SK-N-SH (cell line): Measurements from ENCODE around the gene ARID3A. TPM values are rescaled to one million over a fixed set of nuclear protein-coding genes. Genes with fewer than 3 reads are reported as not detected.

Source experiments
- CTCF ChIA-PET: fragments of 300-600, 350-600 bp; formaldehyde crosslinking; extraction: SDS; loops from one replicate; lab custom pipeline; 2021; lab: Yijun Ruan, JAX
- POLR2A ChIA-PET: fragments of 350-600 bp; sonication (Branson Sonifier 250); formaldehyde crosslinking; extraction: SDS; loops from one replicate; lab custom pipeline; 2020; ENCODE audit warnings: antibody characterized with exemption, inconsistent platforms; lab: Yijun Ruan, JAX
- DNase-seq: peaks from one replicate; pipeline ENCODE4 v3.0.0; 2012
- H2AFZ ChIP-seq: fragments of 200-600 bp; sonication (generic); 2 replicates; pipeline ENCODE4 v1.8.1; 2016; ENCODE audit warnings: antibody characterized with exemption, mild to moderate bottlenecking, low read depth
- H3F3A ChIP-seq: fragments of 200-600 bp; sonication (generic); replicated peaks from 2 replicates; pipeline ENCODE3; 2016; ENCODE audit warnings: antibody characterized with exemption, mild to moderate bottlenecking; ENCODE audit not compliant: insufficient read depth
- H3K27ac ChIP-seq, 2 experiments: fragments of 200-500 bp in 1 of 2; fragments of 200-600 bp in 1 of 2; sonication (Bioruptor generic) in 1 of 2; sonication (generic), shearing (Covaris generic) in 1 of 2; 2 replicates each; pipeline versions ENCODE4 v1.5.1 to v1.6.1; 2014 to 2016; ENCODE audit warnings: low read depth in 2 of 2, inconsistent platforms in 1 of 2, low read length in 1 of 2, mild to moderate bottlenecking in 1 of 2, mixed read lengths in 1 of 2
- H3K27me3 ChIP-seq: fragments of 200-600 bp; sonication (generic), shearing (Covaris generic); 2 replicates; pipeline ENCODE4 v1.6.1; 2016; ENCODE audit warnings: mixed run types; ENCODE audit not compliant: insufficient read depth
- H3K36me3 ChIP-seq, 2 experiments: fragments of 200-500 bp in 1 of 2; fragments of 200-600 bp in 1 of 2; sonication (Bioruptor generic) in 1 of 2; sonication (generic) in 1 of 2; replicated peaks in 1 of 2; 2 replicates each; pipeline versions ENCODE3 to v1.5.1; 2014 to 2016; ENCODE audit warnings: low read length in 1 of 2, mild to moderate bottlenecking in 1 of 2; ENCODE audit not compliant: insufficient read depth in 2 of 2, control insufficient read depth in 1 of 2
- H3K4me1 ChIP-seq, 2 experiments: fragments of 200-500 bp in 1 of 2; fragments of 200-600 bp in 1 of 2; sonication (Bioruptor generic) in 1 of 2; sonication (generic), shearing (Covaris generic) in 1 of 2; 2 replicates each; pipeline versions ENCODE4 v1.5.1 to v1.6.1; 2014 to 2016; ENCODE audit warnings: low read depth in 1 of 2, low read length in 1 of 2, mixed run types in 1 of 2; ENCODE audit not compliant: insufficient read depth in 2 of 2, control insufficient read depth in 1 of 2
- H3K4me2 ChIP-seq: fragments of 200-600 bp; sonication (generic), shearing (Covaris generic); 2 replicates; pipeline ENCODE4 v1.6.1; 2017; ENCODE audit warnings: mixed run types
- H3K4me3 ChIP-seq, 2 experiments: fragments of 200-500 bp in 1 of 2; fragments of 200-600 bp in 1 of 2; sonication (Bioruptor generic) in 1 of 2; sonication (generic), shearing (Covaris generic) in 1 of 2; 2 replicates each; pipeline versions ENCODE4 v1.5.1 to v1.8.1; 2014 to 2016; ENCODE audit warnings: low read depth in 2 of 2, inconsistent platforms in 1 of 2, low read length in 1 of 2, mild to moderate bottlenecking in 1 of 2, mixed read lengths in 1 of 2, moderate library complexity in 1 of 2
- H3K79me2 ChIP-seq: fragments of 200-600 bp; sonication (generic); 2 replicates; pipeline ENCODE4 v1.8.1; 2017; ENCODE audit warnings: mild to moderate bottlenecking; ENCODE audit not compliant: insufficient read depth
- H3K9ac ChIP-seq: fragments of 200-600 bp; sonication (generic); 2 replicates; pipeline ENCODE4 v1.6.1; 2017; ENCODE audit warnings: mixed run types
- H3K9me2 ChIP-seq: fragments of 200-600 bp; sonication (generic); 2 replicates; pipeline ENCODE4 v1.6.1; 2017; ENCODE audit warnings: mixed run types
- H3K9me3 ChIP-seq: fragments of 200-600 bp; sonication (generic); 2 replicates; pipeline ENCODE4 v1.6.1; 2017; ENCODE audit warnings: mixed run types, mild to moderate bottlenecking, moderate library complexity
- H4K20me1 ChIP-seq: fragments of 200-600 bp; sonication (generic); 2 replicates; pipeline ENCODE4 v1.6.1; 2017; ENCODE audit warnings: mild to moderate bottlenecking, mixed run types; ENCODE audit not compliant: insufficient read depth
- ELF1 ChIP-seq: IDR thresholded peaks from 2 replicates; pipeline ENCODE4 v1.4.0; 2012
- EP300 ChIP-seq, 2 experiments: IDR thresholded peaks; 2 replicates each; pipeline versions ENCODE4 v1.4.0 to v1.6.1; 2012; ENCODE audit warnings: borderline replicate concordance in 1 of 2, low read depth in 1 of 2, low read length in 1 of 2
- FOSL2 ChIP-seq: IDR thresholded peaks from 2 replicates; pipeline ENCODE4 v1.4.0; 2012; ENCODE audit warnings: low read depth, mild to moderate bottlenecking, moderate library complexity, borderline replicate concordance
- GABPA ChIP-seq: IDR thresholded peaks from 2 replicates; pipeline ENCODE4 v1.4.0; 2012; ENCODE audit warnings: low read depth, mild to moderate bottlenecking
- MEF2A ChIP-seq: IDR thresholded peaks from 2 replicates; pipeline ENCODE4 v1.4.0; 2012; ENCODE audit warnings: low read depth, borderline replicate concordance
- MXI1 ChIP-seq: IDR thresholded peaks from 2 replicates; pipeline ENCODE4 v1.6.1; 2012; ENCODE audit warnings: mild to moderate bottlenecking, low read depth, low read length, improper control_type of control experiment
- NFIC ChIP-seq: IDR thresholded peaks from 2 replicates; pipeline ENCODE4 v1.4.0; 2012; ENCODE audit warnings: borderline replicate concordance
- NRF1 ChIP-seq: IDR thresholded peaks from 2 replicates; pipeline ENCODE4 v1.6.1; 2012; ENCODE audit warnings: low read depth, mild to moderate bottlenecking, low read length
- PBX3 ChIP-seq: IDR thresholded peaks from 2 replicates; pipeline ENCODE4; 2012
- POLR2AphosphoS5 ChIP-seq: IDR thresholded peaks from 2 replicates; pipeline ENCODE4 v1.6.1; 2012; ENCODE audit warnings: low read depth, low read length
- RCOR1 ChIP-seq: fragments of 150-350 bp; IDR thresholded peaks from 2 replicates; pipeline ENCODE4 v1.6.1; 2017; ENCODE audit warnings: antibody characterized with exemption, low read length
- REST ChIP-seq: IDR thresholded peaks from 2 replicates; pipeline ENCODE4 v1.6.1; 2012; ENCODE audit warnings: mild to moderate bottlenecking, low read depth, low read length, moderate library complexity
- SIN3A ChIP-seq: IDR thresholded peaks from 2 replicates; pipeline ENCODE4 v1.6.1; 2012; ENCODE audit warnings: low read depth, mild to moderate bottlenecking, low read length, moderate library complexity, borderline replicate concordance
- SMC3 ChIP-seq: IDR thresholded peaks from 2 replicates; pipeline ENCODE4 v1.6.1; 2012; ENCODE audit warnings: low read depth, low read length, improper control_type of control experiment
- TAF1 ChIP-seq: IDR thresholded peaks from 2 replicates; pipeline ENCODE4 v1.6.1; 2012; ENCODE audit warnings: low read depth, mild to moderate bottlenecking, low read length, moderate library complexity, borderline replicate concordance
- TCF12 ChIP-seq: IDR thresholded peaks from 2 replicates; pipeline ENCODE4 v1.4.0; 2012
- TEAD4 ChIP-seq: IDR thresholded peaks from 2 replicates; pipeline ENCODE4 v1.4.0; 2012; ENCODE audit warnings: mild to moderate bottlenecking, borderline replicate concordance; ENCODE audit not compliant: insufficient read depth
- YY1 ChIP-seq: IDR thresholded peaks from 2 replicates; pipeline ENCODE4 v1.4.0; 2012; ENCODE audit warnings: low read depth, mild to moderate bottlenecking
- WGBS: methylation state at CpG from one replicate; pipeline ENCODE4 v1.1.6; 2017; ENCODE audit warnings: low lambda C conversion rate; 5-methylcytosine and 5-hydroxymethylcytosine counted together
- polyA plus RNA-seq, 3 experiments: library from polyadenylated mRNA; depleted of rRNA; stranded (reverse); fragments of >200 nt; gene quantifications; 2 replicates each; pipeline ENCODE4 v1.2.3, GENCODE V29; 2012

Gene ARID3A
- polyA plus RNA-seq, 1 of the 3 experiments (the other 2 are of a cell fraction), result 8.6 TPM

- TF ChIP-seq REST (no peak), EP300 (IDR thresholded peaks at IDR 0.05; ENCODE audit: borderline replicate concordance in 1 of 2, low read depth in 1 of 2, low read length in 1 of 2) (no peak), TCF12 (no peak), RCOR1 (0 out of 2 replicates have a peak, but pooled peaks have one; percentile 17), TAF1 (no peak), TEAD4 (no peak), YY1 (no peak), NRF1 (no peak; the same call in 1 of the 2 replicates), POLR2AphosphoS5 (no peak)
These were observed 56.8 kb downstream of the ARID3A start (continued) for GRCh38 chr19:982567-983170.

GRCh38 chr19:984165-984967 lies 58.5 kb downstream of the ARID3A start, which contains the start of gene WDR18:
TSS of gene WDR18 (plus strand) at chr19:984345. CDS start at chr19:984354, 9 bp downstream.
- H3K9ac ChIP-seq, result peak within 1 kb of the TSS; percentile 92
- DNase-seq, result peak; percentile 99
- peaks cover 10% of the 10 kb centered on the region for H3F3A ChIP-seq
- no peaks in the 10 kb centered on the region for H3K9me3 ChIP-seq
- H3K27me3 ChIP-seq, result no peaks in the 10 kb centered on the region
- peak within 1 kb of the TSS; percentile 66 to 89 for H3K27ac ChIP-seq
- peak within 1 kb of the TSS; percentile 91 to 99 for H3K4me3 ChIP-seq
- no peaks in the 10 kb centered on the region for H4K20me1 ChIP-seq
- H3K4me2 ChIP-seq, result peak within 1 kb of the TSS; percentile 87
- ChIA-PET POLR2A (interaction anchor here (0.6 to 2.8 kb wide), 14 partner anchors 12 to 1331 kb away, joined by 3 to 23 read pairs (median 5); partner anchors contain the start of genes MED16 and RNU6-9), CTCF (interaction anchor here (0.6 to 10.7 kb wide), 30 partner anchors 11 to 282 kb away, joined by 3 to 161 read pairs (median 4); partner anchors contain the start of genes CFD, KISS1R, PTBP1 and RNU6-2)
- 0% methylated on average over 23 of the region's 78 CpGs for WGBS
- H3K9me2 ChIP-seq, result no peaks in the 10 kb centered on the region
- H3K36me3 ChIP-seq, result peaks cover 3 to 16% of the 10 kb centered on the region in 2 experiments
- peak within 1 kb of the TSS; percentile 96 for H2AFZ ChIP-seq
- peaks cover 0 to 14% of the 10 kb centered on the region in 2 experiments; a peak in 2 of 4 replicates for H3K4me1 ChIP-seq
- peaks cover 8% of the 10 kb centered on the region; the same call in 1 of the 2 replicates for H3K79me2 ChIP-seq
- no peak for TF ChIP-seq ELF1
- no peak for TF ChIP-seq SMC3
- TF ChIP-seq MEF2A, result no peak
- TF ChIP-seq PBX3, result no peak; the same call in 1 of the 2 replicates
- peak; percentile 30; the same call in 1 of the 2 replicates for TF ChIP-seq POLR2AphosphoS5
- TF ChIP-seq EP300 (IDR thresholded peaks at IDR 0.05; ENCODE audit: borderline replicate concordance in 1 of 2, low read depth in 1 of 2, low read length in 1 of 2), result no peak
- no peak for TF ChIP-seq FOSL2
- TF ChIP-seq GABPA, result peak; percentile 84
- no peak for TF ChIP-seq REST
- TF ChIP-seq MXI1, result peak; percentile 77
- no peak; the same call in 1 of the 2 replicates for TF ChIP-seq SIN3A
- no peak for TF ChIP-seq NFIC
